Measurements from ENCODE around the gene LST1.

DNA sequence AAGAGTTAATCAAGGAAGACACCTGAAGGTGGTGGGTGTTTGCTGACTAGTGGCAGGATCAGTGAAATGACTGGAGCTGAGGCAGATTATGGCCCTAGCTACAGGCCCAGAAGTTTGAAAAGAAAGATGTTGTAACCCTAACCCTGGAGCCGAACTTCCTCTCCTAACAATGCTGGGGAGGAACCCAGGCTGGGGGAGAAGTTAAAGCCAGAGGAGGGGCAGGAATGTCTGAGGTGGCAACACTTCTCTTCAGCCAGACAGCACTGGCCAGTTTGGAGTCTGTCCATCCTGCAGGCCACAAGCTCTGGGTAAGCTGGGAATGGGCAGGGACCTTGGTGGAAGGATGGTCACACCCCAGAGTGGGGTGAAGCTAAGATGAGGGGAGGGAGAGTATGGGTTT lies at the start of gene LST1:
- no peak for TF ChIP-seq POLR2A (IDR thresholded peaks at IDR 0.05)
- TF ChIP-seq, protein P1, sequence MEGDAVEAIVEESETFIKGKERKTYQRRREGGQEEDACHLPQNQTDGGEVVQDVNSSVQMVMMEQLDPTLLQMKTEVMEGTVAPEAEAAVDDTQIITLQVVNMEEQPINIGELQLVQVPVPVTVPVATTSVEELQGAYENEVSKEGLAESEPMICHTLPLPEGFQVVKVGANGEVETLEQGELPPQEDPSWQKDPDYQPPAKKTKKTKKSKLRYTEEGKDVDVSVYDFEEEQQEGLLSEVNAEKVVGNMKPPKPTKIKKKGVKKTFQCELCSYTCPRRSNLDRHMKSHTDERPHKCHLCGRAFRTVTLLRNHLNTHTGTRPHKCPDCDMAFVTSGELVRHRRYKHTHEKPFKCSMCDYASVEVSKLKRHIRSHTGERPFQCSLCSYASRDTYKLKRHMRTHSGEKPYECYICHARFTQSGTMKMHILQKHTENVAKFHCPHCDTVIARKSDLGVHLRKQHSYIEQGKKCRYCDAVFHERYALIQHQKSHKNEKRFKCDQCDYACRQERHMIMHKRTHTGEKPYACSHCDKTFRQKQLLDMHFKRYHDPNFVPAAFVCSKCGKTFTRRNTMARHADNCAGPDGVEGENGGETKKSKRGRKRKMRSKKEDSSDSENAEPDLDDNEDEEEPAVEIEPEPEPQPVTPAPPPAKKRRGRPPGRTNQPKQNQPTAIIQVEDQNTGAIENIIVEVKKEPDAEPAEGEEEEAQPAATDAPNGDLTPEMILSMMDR (IDR thresholded peaks at IDR 0.05): no peak

All from lower leg skin (tissue), 3 donors.